Measurements from ENCODE around the gene PHACTR1.

GRCh38 chr6:13119549-13119948 is 403.0 kb downstream of the PHACTR1 start:
- TF ChIP-seq EZH2 (IDR thresholded peaks at IDR 0.05; ENCODE audit: low read length, unreplicated experiment) = no peak
- TF ChIP-seq CTCF (conservative IDR thresholded peaks at IDR 0.05; ENCODE audit: low read depth, low read length) = no peak

All from PC-3 (cell line).